Fibroblast of lung (primary cell): ENCODE measurements around the gene RTKN2.

ENCODE experiments used
- CTCF ChIP-seq, 2 donors: IDR thresholded peaks in 1 of 2; conservative IDR thresholded peaks in 1 of 2; 1 replicate in 1 of 2; 2 replicates in 1 of 2; pipeline ENCODE4 v1.5.1; 2011 to 2012; ENCODE audit warnings: low read length in 2 of 2, control low read depth in 1 of 2, inconsistent platforms in 1 of 2, low read depth in 1 of 2, mild to moderate bottlenecking in 1 of 2
- EZH2 ChIP-seq: IDR thresholded peaks from 2 replicates; pipeline ENCODE4 v1.5.1; 2012; ENCODE audit warnings: low read length, control low read depth, mild to moderate bottlenecking; ENCODE audit errors: missing control alignments

- TF ChIP-seq CTCF (conservative IDR thresholded peaks at IDR 0.05 in 1 of 2, IDR thresholded peaks at IDR 0.05 in 1 of 2; ENCODE audit: low read depth in 1 of 2, low read length in 2 of 2) = peak; percentile 86 to 91
- no peak for TF ChIP-seq EZH2
These were observed 23.7 kb downstream of the RTKN2 start for GRCh38 chr10:62244785-62245467.
